OCI-LY1 (cell line): ENCODE data around the gene MAGI1.

Experiments
- EZH2 ChIP-seq: fragments of 200-600 bp; sonication (generic), shearing (Covaris generic); IDR thresholded peaks from 2 replicates; pipeline ENCODE4 v1.8.0; 2017; ENCODE audit warnings: borderline replicate concordance, mixed run types, mild to moderate bottlenecking, antibody characterized with exemption, low read length, moderate library complexity, mixed read lengths
- TF ChIP-seq, protein P1 (sequence below): fragments of 200-600 bp; sonication (generic), shearing (Covaris generic); IDR thresholded peaks from 2 replicates; pipeline ENCODE4 v1.5.1; 2017; ENCODE audit warnings: mild to moderate bottlenecking, antibody characterized with exemption, low read length, moderate library complexity, mixed read lengths

DNA sequence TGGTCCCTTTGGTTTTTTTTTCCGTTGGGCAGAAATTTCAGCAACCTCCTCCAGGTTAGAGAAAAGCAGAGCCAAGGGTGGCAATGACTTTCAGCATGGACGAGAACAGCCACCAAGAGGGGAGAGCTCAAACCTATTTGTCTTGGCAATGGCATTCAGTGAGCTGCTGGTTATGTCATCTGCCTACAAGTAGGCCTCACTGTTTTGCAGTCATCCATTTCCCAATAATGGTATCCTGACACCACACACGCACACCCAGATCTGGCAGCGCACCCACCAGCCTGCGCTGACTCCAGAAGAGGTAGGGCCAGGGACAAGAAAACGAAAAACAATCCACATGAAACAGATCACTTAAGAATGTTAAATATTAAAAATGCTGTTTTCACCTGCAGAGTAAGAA, 92.3 kb downstream of the MAGI1 start:
- TF ChIP-seq, protein P1, sequence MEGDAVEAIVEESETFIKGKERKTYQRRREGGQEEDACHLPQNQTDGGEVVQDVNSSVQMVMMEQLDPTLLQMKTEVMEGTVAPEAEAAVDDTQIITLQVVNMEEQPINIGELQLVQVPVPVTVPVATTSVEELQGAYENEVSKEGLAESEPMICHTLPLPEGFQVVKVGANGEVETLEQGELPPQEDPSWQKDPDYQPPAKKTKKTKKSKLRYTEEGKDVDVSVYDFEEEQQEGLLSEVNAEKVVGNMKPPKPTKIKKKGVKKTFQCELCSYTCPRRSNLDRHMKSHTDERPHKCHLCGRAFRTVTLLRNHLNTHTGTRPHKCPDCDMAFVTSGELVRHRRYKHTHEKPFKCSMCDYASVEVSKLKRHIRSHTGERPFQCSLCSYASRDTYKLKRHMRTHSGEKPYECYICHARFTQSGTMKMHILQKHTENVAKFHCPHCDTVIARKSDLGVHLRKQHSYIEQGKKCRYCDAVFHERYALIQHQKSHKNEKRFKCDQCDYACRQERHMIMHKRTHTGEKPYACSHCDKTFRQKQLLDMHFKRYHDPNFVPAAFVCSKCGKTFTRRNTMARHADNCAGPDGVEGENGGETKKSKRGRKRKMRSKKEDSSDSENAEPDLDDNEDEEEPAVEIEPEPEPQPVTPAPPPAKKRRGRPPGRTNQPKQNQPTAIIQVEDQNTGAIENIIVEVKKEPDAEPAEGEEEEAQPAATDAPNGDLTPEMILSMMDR: no peak
- no peak for TF ChIP-seq EZH2
